HepG2 (cell line): ENCODE measurements around the gene CISD1. TPM values are rescaled to one million over a fixed set of nuclear protein-coding genes. Genes with fewer than 3 reads are reported as not detected.

Experiments used
- ARID2 ChIP-seq: sonication (generic); formaldehyde crosslinking; IDR thresholded peaks from 2 replicates; pipeline ENCODE4 v1.8.1; 2022; ENCODE audit warnings: mild to moderate bottlenecking, missing genetic modification reagents, borderline replicate concordance
- CBFB ChIP-seq: sonication (generic); formaldehyde crosslinking; IDR thresholded peaks from 2 replicates; pipeline ENCODE4 v1.4.0; 2020; ENCODE audit warnings: missing genetic modification reagents
- CBX2 ChIP-seq, 2 experiments: fragments of 200-600 bp in 1 of 2; sonication (generic); formaldehyde crosslinking in 1 of 2; IDR thresholded peaks; 2 replicates each; pipeline versions ENCODE4 v1.7.0 to v1.8.1; 2018 to 2022; ENCODE audit warnings: low read depth in 2 of 2, low read length in 1 of 2, mild to moderate bottlenecking in 1 of 2, missing genetic modification reagents in 1 of 2
- CENPX ChIP-seq: sonication (generic); formaldehyde crosslinking; IDR thresholded peaks from 2 replicates; pipeline ENCODE4 v1.9.0; 2021; ENCODE audit warnings: mild to moderate bottlenecking, missing genetic modification reagents, moderate library complexity
- GTF2F1 ChIP-seq: fragments of 150-350 bp; IDR thresholded peaks from 2 replicates; pipeline ENCODE4 v1.6.1; 2014; ENCODE audit warnings: low read length
- HOXA5 ChIP-seq: sonication (generic); formaldehyde crosslinking; IDR thresholded peaks from 2 replicates; pipeline ENCODE4 v1.4.0; 2020; ENCODE audit warnings: missing genetic modification reagents
- KDM3A ChIP-seq: IDR thresholded peaks from 2 replicates; pipeline ENCODE4 v1.6.1; 2018; ENCODE audit warnings: low read depth, missing compliant biosample characterization
- NCOA2 ChIP-seq: sonication (generic); formaldehyde crosslinking; IDR thresholded peaks from 2 replicates; pipeline ENCODE4 v1.8.0; 2022; ENCODE audit warnings: inconsistent platforms
- PHB2 ChIP-seq: fragments of 450-650 bp; IDR thresholded peaks from 2 replicates; pipeline ENCODE4 v1.6.1; 2018; ENCODE audit not compliant: partially characterized antibody
- SOX6 ChIP-seq, 2 experiments: fragments of 450-650 bp in 1 of 2; sonication (generic) in 1 of 2; formaldehyde crosslinking in 1 of 2; IDR thresholded peaks; 2 replicates each; pipeline versions ENCODE4 v1.4.0 to v1.6.1; 2017 to 2020; ENCODE audit warnings: antibody characterized with exemption in 1 of 2, mild to moderate bottlenecking in 1 of 2, missing genetic modification reagents in 1 of 2
- ZHX2 ChIP-seq, 2 experiments: sonication (generic) in 1 of 2; formaldehyde crosslinking in 1 of 2; IDR thresholded peaks; 2 replicates each; pipeline versions ENCODE4 v1.6.1 to v1.9.0; 2014 to 2022; ENCODE audit warnings: antibody characterized with exemption in 1 of 2, borderline replicate concordance in 1 of 2, inconsistent platforms in 1 of 2, low read depth in 1 of 2, missing genetic modification reagents in 1 of 2
- ZNF3 ChIP-seq: IDR thresholded peaks from 2 replicates; pipeline ENCODE4 v1.7.0; 2017; ENCODE audit warnings: inconsistent platforms
- ZNF337 ChIP-seq: sonication (generic); formaldehyde crosslinking; IDR thresholded peaks from 2 replicates; pipeline ENCODE4 v1.5.1; 2020; ENCODE audit warnings: missing genetic modification reagents, low read depth, mild to moderate bottlenecking, borderline replicate concordance
- ZNF33B ChIP-seq: sonication (generic); formaldehyde crosslinking; IDR thresholded peaks from 2 replicates; pipeline ENCODE4 v1.5.1; 2020; ENCODE audit warnings: mild to moderate bottlenecking, missing genetic modification reagents
- ZNF414 ChIP-seq: sonication (generic); formaldehyde crosslinking; IDR thresholded peaks from 2 replicates; pipeline ENCODE4 v1.5.0; 2020; ENCODE audit warnings: missing genetic modification reagents
- ZNF775 ChIP-seq: sonication (generic); formaldehyde crosslinking; IDR thresholded peaks from 2 replicates; pipeline ENCODE4 v1.4.0; 2020; ENCODE audit warnings: missing genetic modification reagents, mild to moderate bottlenecking, moderate library complexity, borderline replicate concordance
- polyA plus RNA-seq, 8 experiments: library from polyadenylated mRNA; depleted of rRNA in 3 of 8; stranded (reverse) in 7 of 8; unstranded in 1 of 8; fragments of >200 nt; fragmentation: Illumina TruSeq in 4 of 8; extraction: Trizol in 4 of 8; gene quantifications; 2 replicates each; pipeline versions ENCODE4 v1.2.1 to v1.2.3, GENCODE V29; 2011 to 2016; ENCODE audit warnings: low read depth in 4 of 8, missing spikeins in 1 of 8, mixed read lengths in 1 of 8; ENCODE audit not compliant: insufficient read depth in 1 of 8
- total RNA-seq, 5 experiments: library from RNA; depleted of rRNA; stranded (reverse); fragments of >200 nt; fragmentation: Illumina TruSeq; extraction: Trizol; gene quantifications; 2 replicates each; pipeline ENCODE4 v1.2.3, GENCODE V29; 2016; ENCODE audit warnings: low read depth in 1 of 5
- TF ChIP-seq, protein P1 (sequence below): sonication (generic); formaldehyde crosslinking; IDR thresholded peaks from 2 replicates; pipeline ENCODE4 v1.4.0; 2020; ENCODE audit warnings: mild to moderate bottlenecking, missing genetic modification reagents
- TF ChIP-seq, protein P2 (sequence below): sonication (generic); formaldehyde crosslinking; IDR thresholded peaks from 2 replicates; pipeline ENCODE4 v1.8.0; 2022; ENCODE audit warnings: low read depth, missing genetic modification reagents
- TF ChIP-seq, protein P3 (sequence below): sonication (generic); formaldehyde crosslinking; IDR thresholded peaks from 2 replicates; pipeline ENCODE4 v1.5.0; 2020; ENCODE audit warnings: missing genetic modification reagents

Gene CISD1
- total and polyA plus RNA-seq, 2 of the 13 experiments (the other 11 are each of a cell fraction or from before 2014, with no cell fraction given) = 63.4 to 78.9 TPM

DNA sequence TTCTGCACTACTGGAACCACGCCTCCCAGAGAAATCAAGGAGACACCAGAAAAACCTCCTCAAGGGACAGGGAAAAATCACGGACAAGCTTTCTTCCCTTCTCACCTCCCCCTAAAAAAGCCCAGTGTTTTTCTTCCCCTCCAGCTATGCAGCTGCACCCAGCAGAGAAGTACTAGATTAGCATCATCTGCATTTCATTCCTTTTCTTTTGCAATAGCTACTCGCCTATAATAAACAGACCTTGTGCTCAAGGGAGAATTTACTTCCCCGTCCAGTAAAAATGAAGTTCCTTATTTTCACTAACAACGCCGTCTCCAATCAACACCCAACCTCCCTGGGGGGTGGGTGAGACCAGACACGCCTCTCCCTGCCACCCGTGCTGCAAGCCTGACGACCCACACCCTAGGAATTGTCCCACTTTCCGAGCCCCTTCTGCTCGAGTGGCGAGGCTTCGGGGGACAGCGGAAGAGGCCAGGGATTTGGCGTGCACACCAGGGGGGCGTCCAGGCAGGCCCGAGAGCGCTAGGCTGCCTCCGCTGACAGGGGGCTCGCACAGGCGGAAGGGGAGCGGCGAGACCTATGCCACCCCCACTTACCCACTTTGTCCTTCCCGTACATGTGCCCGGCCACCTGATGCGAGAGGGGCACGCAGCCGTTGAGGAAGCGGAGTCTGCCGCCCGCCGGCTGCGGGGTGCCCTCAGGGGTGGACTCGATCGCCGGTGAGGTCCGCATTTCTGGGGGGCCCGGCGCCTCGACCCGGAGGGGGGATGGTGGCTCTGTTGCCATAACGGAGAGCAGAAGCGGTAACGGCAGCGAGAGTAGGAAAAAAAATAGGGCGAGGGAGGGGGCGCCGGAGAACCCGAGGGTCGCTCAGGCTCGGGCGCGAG, 1.9 kb upstream of the CISD1 start (continued):
- TF ChIP-seq, protein P1, sequence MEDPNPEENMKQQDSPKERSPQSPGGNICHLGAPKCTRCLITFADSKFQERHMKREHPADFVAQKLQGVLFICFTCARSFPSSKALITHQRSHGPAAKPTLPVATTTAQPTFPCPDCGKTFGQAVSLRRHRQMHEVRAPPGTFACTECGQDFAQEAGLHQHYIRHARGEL = no peak
- no peak for TF ChIP-seq KDM3A (CRISPR knock-in tag)
- no peak for TF ChIP-seq ZNF33B (CRISPR knock-in tag)
- no peak for TF ChIP-seq CBFB (CRISPR knock-in tag)
- TF ChIP-seq CENPX (CRISPR knock-in tag) = no peak
- TF ChIP-seq, protein P2, sequence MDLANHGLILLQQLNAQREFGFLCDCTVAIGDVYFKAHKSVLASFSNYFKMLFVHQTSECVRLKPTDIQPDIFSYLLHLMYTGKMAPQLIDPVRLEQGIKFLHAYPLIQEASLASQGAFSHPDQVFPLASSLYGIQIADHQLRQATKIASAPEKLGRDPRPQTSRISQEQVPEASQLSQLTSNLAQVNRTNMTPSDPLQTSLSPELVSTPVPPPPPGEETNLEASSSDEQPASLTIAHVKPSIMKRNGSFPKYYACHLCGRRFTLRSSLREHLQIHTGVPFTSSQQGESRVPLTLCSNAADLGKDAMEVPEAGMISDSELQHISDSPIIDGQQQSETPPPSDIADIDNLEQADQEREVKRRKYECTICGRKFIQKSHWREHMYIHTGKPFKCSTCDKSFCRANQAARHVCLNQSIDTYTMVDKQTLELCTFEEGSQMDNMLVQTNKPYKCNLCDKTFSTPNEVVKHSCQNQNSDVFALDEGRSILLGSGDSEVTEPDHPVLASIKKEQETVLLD (CRISPR knock-in tag) = peak; percentile 4; the same call in 1 of the 2 replicates
- TF ChIP-seq CBX2 (IDR thresholded peaks at IDR 0.05; ENCODE audit: low read depth, low read length) = no peak
- no peak for TF ChIP-seq CBX2 (CRISPR knock-in tag; IDR thresholded peaks at IDR 0.05; ENCODE audit: low read depth)
- TF ChIP-seq ZNF775 (CRISPR knock-in tag) = 0 out of 2 replicates have a peak, but pooled peaks have one; percentile 70
- TF ChIP-seq HOXA5 (CRISPR knock-in tag) = no peak
- no peak for TF ChIP-seq ZNF337
- TF ChIP-seq, protein P3, sequence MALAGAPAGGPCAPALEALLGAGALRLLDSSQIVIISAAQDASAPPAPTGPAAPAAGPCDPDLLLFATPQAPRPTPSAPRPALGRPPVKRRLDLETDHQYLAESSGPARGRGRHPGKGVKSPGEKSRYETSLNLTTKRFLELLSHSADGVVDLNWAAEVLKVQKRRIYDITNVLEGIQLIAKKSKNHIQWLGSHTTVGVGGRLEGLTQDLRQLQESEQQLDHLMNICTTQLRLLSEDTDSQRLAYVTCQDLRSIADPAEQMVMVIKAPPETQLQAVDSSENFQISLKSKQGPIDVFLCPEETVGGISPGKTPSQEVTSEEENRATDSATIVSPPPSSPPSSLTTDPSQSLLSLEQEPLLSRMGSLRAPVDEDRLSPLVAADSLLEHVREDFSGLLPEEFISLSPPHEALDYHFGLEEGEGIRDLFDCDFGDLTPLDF = no peak
- no peak for TF ChIP-seq NCOA2 (CRISPR knock-in tag)
- TF ChIP-seq ZHX2 (IDR thresholded peaks at IDR 0.05; ENCODE audit: low read depth) = no peak
- TF ChIP-seq ZHX2 (CRISPR knock-in tag; IDR thresholded peaks at IDR 0.05; ENCODE audit: borderline replicate concordance) = no peak
- TF ChIP-seq ZNF3 (CRISPR knock-in tag) = no peak
- no peak for TF ChIP-seq GTF2F1
- TF ChIP-seq ARID2 (CRISPR knock-in tag) = no peak
- TF ChIP-seq SOX6 (IDR thresholded peaks at IDR 0.05) = no peak
- no peak for TF ChIP-seq SOX6 (CRISPR knock-in tag; IDR thresholded peaks at IDR 0.05)
- no peak for TF ChIP-seq PHB2
- TF ChIP-seq ZNF414 (CRISPR knock-in tag) = 0 out of 2 replicates have a peak, but pooled peaks have one; percentile 27
